ENCODE data around the gene SYNGR1. TPM values are rescaled to one million over a fixed set of nuclear protein-coding genes. Genes with fewer than 3 reads are reported as not detected.

Gene SYNGR1
- total and polyA plus RNA-seq, 9 donors, result 13.1 to 104 (median 74.7) TPM

- 19 to 49% (median 38%) methylated on average over 3 of the region's 3 CpGs for WGBS, 3 donors
- H3K27me3 ChIP-seq, result no peaks in the 10 kb centered on the region
- no peak overlapping the region for H3K4me3 ChIP-seq
- no peaks in the 10 kb centered on the region for H3K4me1 ChIP-seq (ENCODE audit: insufficient read depth)
- TF ChIP-seq POLR2A (IDR thresholded peaks at IDR 0.05), result no peak
- TF ChIP-seq EP300 (IDR thresholded peaks at IDR 0.05), result no peak
- no peak for TF ChIP-seq CTCF (IDR thresholded peaks at IDR 0.05)
- H3K27ac ChIP-seq, result peak overlapping the region in 1 of 2 donors; percentile 1
- intact Hi-C loops (cut with DNase I), result loop anchor here in 1 of 4 donors (10.0 kb wide), 1 partner anchor 184 kb away; the partner anchor contains the start of gene ATF4
- DNase-seq, result no peak
- H3K9me3 ChIP-seq, result no peaks in the 10 kb centered on the region
- no peaks in the 10 kb centered on the region for H3K36me3 ChIP-seq
Observed at GRCh38 chr22:39341179-39341578, 8.6 kb upstream of the SYNGR1 start.

- WGBS, 3 donors, result 29 to 35% (median 31%) methylated on average over 15 of the region's 15 CpGs
- peak; percentile 54 to 76 (median 65) for DNase-seq
Observed at GRCh38 chr22:39343259-39344045, 6.3 kb upstream of the SYNGR1 start.

DNA sequence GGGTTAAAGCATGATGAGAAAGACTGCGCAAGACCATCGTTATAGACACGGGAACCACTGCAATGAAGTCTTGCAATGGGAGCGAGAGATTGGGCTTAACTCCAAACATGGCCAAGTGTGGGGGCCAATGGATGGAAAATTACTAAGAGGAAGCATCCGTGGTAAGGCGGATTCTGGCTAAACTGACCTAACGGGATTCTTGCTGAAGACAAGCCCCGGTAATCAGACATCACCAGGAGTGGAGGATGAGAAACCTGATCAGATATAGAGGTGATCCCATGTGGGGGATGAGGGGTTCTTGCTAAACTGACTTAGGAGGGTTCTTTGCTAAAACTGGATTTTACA lies 5.8 kb upstream of the SYNGR1 start:
- Histone ChIP-seq H3K36me3 (no peaks in the 10 kb centered on the region), H3K4me1 (ENCODE audit: insufficient read depth) (no peaks in the 10 kb centered on the region), H3K9me3 (no peaks in the 10 kb centered on the region), H3K27me3 (no peaks in the 10 kb centered on the region), H3K27ac (no peak overlapping the region), H3K4me3 (no peak overlapping the region)
- intact Hi-C loops (cut with DNase I), result loop anchor here in 1 of 4 donors (10.0 kb wide), 1 partner anchor 181 kb away; the partner anchor contains the start of gene ATF4
- no peak for TF ChIP-seq CTCF (IDR thresholded peaks at IDR 0.05)
- TF ChIP-seq EP300 (IDR thresholded peaks at IDR 0.05), result no peak
- TF ChIP-seq POLR2A (IDR thresholded peaks at IDR 0.05), result no peak
- no peak for DNase-seq
- 84 to 91% (median 84%) methylated on average over 8 of the region's 8 CpGs for WGBS, 3 donors

More at GRCh38 chr22:39343259-39344045, 6.3 kb upstream of the SYNGR1 start:
- Histone ChIP-seq H3K4me1 (ENCODE audit: insufficient read depth) (no peaks in the 10 kb centered on the region), H3K36me3 (no peaks in the 10 kb centered on the region), H3K9me3 (no peaks in the 10 kb centered on the region), H3K27ac (no peak overlapping the region), H3K4me3 (no peak overlapping the region), H3K27me3 (no peaks in the 10 kb centered on the region)
- TF ChIP-seq EP300 (IDR thresholded peaks at IDR 0.05), result no peak
- TF ChIP-seq CTCF (IDR thresholded peaks at IDR 0.05), result peak in 2 of 3 donors; percentile 46 to 57
- intact Hi-C loops (cut with DNase I), result loop anchor here in 1 of 4 donors (10.0 kb wide), 1 partner anchor 181 kb away; the partner anchor contains the start of gene ATF4

DNA sequence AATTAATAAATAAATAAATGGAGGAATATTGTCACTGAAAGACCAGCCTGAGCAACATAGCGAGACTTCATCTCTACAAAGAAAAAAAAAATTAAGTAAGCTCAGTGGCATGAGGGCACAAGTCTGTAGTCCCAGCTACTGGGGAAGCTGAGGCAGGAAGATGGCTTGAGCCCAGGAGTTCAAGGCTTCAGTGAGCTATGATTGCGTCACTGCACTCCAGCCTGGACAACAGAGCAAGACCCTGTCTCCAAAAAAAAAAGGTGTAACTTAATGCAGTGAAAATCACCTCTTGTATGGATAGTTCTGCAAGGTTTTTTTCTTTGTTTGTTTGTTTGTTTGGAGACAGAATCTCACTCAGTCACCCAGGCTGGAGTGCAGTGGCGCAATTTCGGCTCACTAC lies 4.6 kb upstream of the SYNGR1 start:
- no peak overlapping the region for H3K4me3 ChIP-seq
- no peak for DNase-seq
- H3K27me3 ChIP-seq, result no peaks in the 10 kb centered on the region
- H3K36me3 ChIP-seq, result no peaks in the 10 kb centered on the region
- intact Hi-C loops (cut with DNase I), result loop anchor here in 1 of 4 donors (10.0 kb wide), 1 partner anchor 180 kb away; the partner anchor contains the start of gene ATF4
- TF ChIP-seq POLR2A (IDR thresholded peaks at IDR 0.05) (no peak), EP300 (IDR thresholded peaks at IDR 0.05) (no peak), CTCF (IDR thresholded peaks at IDR 0.05) (no peak)
- WGBS, 3 donors, result 92 to 94% (median 93%) methylated on average over 4 of the region's 4 CpGs
- H3K9me3 ChIP-seq, result no peaks in the 10 kb centered on the region
- H3K4me1 ChIP-seq (ENCODE audit: insufficient read depth), result no peaks in the 10 kb centered on the region
- no peak overlapping the region for H3K27ac ChIP-seq
